Measurements from ENCODE around the gene GNAT3.

Gene GNAT3

DNA sequence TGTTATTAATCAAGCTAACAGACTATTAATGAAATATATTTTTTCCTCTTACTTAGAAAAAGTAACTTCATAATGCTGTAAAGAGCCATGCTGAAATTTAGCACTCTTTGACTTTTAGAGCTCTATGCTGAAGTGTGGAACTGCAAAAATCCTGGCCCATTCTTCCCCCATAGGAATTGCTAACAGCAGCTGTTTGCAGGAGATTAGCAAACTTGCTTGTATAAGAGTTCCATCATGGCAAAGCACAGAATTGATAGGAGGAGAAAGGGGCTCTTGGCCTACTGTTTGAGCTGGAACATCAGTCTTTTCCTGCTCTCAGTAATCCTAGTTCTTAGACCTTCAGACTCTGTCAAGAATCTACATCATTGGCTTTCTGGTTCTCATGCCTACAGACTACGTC lies 18.3 kb upstream of the GNAT3 start:
- no peaks in the 10 kb centered on the region for H3K4me1 ChIP-seq (ENCODE audit: insufficient read depth, low read length)
- no peaks in the 10 kb centered on the region for H3K9me3 ChIP-seq (ENCODE audit: insufficient read depth, low read depth, low read length)
- WGBS = 98% methylated on average over 1 of the region's 1 CpG
- no peak overlapping the region for H3K9ac ChIP-seq (ENCODE audit: low read depth, low read length)
- no peaks in the 10 kb centered on the region for H3K36me3 ChIP-seq (ENCODE audit: insufficient read depth, low read length)
- no peaks in the 10 kb centered on the region for H3K27me3 ChIP-seq (ENCODE audit: insufficient read depth, low read length)
- H3K4me3 ChIP-seq (ENCODE audit: low read length) = no peak overlapping the region
- H3K27ac ChIP-seq (ENCODE audit: low read depth, low read length) = no peak overlapping the region

DNA sequence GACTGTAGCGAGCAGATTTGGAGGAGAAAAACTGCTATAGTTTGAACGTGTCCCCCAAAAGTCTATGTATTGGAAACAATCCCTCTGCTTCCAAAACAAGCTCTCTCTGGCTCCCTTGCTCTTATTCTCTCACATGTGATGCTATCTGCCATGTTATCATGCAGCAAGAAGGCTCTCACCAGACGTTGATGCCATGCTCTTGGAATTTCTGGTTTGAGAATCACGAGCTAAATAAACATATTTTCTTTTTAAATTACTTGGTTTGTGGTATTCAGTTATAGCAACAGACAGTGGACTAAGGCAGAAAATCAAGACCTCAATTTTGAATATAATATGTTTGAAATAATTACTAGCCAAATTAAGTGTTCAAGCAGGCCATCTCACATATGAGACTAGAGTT lies 17.5 kb upstream of the GNAT3 start:
- no peaks in the 10 kb centered on the region for H3K27me3 ChIP-seq (ENCODE audit: insufficient read depth, low read length)
- 95% methylated on average over 4 of the region's 4 CpGs for WGBS
- H3K9me3 ChIP-seq (ENCODE audit: insufficient read depth, low read depth, low read length) = no peaks in the 10 kb centered on the region
- no peak overlapping the region for H3K27ac ChIP-seq (ENCODE audit: low read depth, low read length)
- H3K4me3 ChIP-seq (ENCODE audit: low read length) = no peak overlapping the region
- no peaks in the 10 kb centered on the region for H3K4me1 ChIP-seq (ENCODE audit: insufficient read depth, low read length)
- no peaks in the 10 kb centered on the region for H3K36me3 ChIP-seq (ENCODE audit: insufficient read depth, low read length)
- no peak overlapping the region for H3K9ac ChIP-seq (ENCODE audit: low read depth, low read length)

DNA sequence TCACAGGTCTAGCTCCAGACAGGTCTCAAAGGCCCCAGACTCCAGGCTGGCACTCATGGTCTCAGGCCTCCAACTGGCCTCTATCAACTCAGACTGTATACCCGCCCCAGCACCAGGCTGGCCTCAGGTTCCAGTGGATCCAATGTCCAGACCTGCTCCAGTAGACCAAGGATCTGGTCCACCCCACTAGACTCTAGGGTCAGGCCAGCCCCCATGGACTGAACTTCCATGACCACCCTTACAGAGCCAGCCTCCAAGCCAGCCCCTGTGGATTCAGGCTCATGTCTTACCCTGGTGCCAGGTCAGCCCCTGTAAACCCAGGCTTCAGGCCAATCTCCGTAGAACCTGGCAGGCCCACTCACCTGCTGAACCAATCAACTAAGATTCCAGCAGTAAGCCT lies 16.8 kb upstream of the GNAT3 start:
- Histone ChIP-seq H3K36me3 (ENCODE audit: insufficient read depth, low read length) (no peaks in the 10 kb centered on the region), H3K27ac (ENCODE audit: low read depth, low read length) (no peak overlapping the region), H3K9me3 (ENCODE audit: insufficient read depth, low read depth, low read length) (no peaks in the 10 kb centered on the region), H3K9ac (ENCODE audit: low read depth, low read length) (no peak overlapping the region), H3K27me3 (ENCODE audit: insufficient read depth, low read length) (no peaks in the 10 kb centered on the region), H3K4me1 (ENCODE audit: insufficient read depth, low read length) (no peaks in the 10 kb centered on the region), H3K4me3 (ENCODE audit: low read length) (no peak overlapping the region)
- WGBS = 88% methylated on average over 2 of the region's 2 CpGs

DNA sequence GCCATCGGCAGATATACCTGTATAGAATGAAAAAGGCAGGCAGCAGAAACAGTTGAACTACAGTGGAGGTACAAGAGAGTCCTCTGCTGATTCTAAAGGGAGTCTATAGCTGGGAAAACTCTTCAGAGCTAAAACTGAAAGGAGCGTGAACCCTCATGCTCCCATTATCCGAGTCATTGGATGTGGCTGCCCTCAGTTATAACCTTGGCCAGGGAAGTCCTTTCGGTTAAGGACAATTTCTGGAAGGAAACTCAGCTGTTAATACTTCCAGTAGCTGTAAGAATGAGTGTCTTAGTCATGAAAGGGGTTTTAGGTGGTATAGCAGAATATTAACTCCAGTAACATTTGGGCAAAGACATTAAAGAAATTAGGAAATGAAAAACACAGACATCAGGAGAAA lies 14.6 kb upstream of the GNAT3 start:
- Histone ChIP-seq H3K36me3 (ENCODE audit: insufficient read depth, low read length) (no peaks in the 10 kb centered on the region), H3K9me3 (ENCODE audit: insufficient read depth, low read depth, low read length) (no peaks in the 10 kb centered on the region), H3K9ac (ENCODE audit: low read depth, low read length) (no peak overlapping the region), H3K4me3 (ENCODE audit: low read length) (no peak overlapping the region), H3K4me1 (ENCODE audit: insufficient read depth, low read length) (no peaks in the 10 kb centered on the region), H3K27me3 (ENCODE audit: insufficient read depth, low read length) (no peaks in the 10 kb centered on the region), H3K27ac (ENCODE audit: low read depth, low read length) (no peak overlapping the region)
- WGBS = 92% methylated on average over 4 of the region's 4 CpGs

DNA sequence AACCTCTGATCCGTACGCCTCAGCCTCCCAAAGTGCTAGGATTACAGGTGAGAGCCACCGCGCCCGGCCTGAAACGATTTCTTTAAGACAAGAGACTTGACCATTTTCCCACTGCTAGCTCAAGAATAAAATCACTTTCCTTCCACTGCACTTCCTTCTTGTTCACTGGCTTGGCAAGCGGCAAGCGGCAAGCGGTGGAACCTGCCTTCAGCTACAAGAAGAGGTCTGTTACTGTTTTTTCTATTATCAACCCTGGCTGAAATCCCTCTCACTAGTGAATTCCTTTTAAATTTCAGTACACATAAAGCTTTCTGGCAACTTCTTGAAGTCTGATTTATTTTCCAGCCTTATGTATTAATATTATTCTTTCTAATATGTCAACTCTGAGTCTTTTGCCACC lies 12.8 kb upstream of the GNAT3 start:
- Histone ChIP-seq H3K27me3 (ENCODE audit: insufficient read depth, low read length) (no peaks in the 10 kb centered on the region), H3K4me3 (ENCODE audit: low read length) (no peak overlapping the region), H3K4me1 (ENCODE audit: insufficient read depth, low read length) (no peaks in the 10 kb centered on the region), H3K27ac (ENCODE audit: low read depth, low read length) (no peak overlapping the region), H3K9me3 (ENCODE audit: insufficient read depth, low read depth, low read length) (no peaks in the 10 kb centered on the region), H3K9ac (ENCODE audit: low read depth, low read length) (no peak overlapping the region), H3K36me3 (ENCODE audit: insufficient read depth, low read length) (no peaks in the 10 kb centered on the region)
- WGBS = 94% methylated on average over 9 of the region's 9 CpGs

DNA sequence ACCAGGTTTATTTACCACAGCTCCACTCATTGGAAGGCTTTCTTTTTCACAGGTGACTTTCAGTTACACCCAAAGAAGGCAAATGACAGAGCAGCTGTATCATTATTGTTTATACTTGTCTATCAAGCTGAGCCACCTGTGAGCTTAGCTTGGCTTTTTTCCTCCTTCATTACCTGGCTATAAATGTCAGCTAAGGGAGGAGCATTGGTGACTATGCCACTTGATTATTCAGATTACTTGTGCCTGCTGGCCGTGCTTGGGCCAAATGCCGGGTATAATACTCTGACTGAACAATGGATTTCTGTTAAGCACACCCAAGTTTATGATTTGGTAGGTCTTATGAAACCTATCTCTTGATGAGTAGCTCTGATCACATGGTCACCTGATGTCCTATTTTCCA lies 9.9 kb upstream of the GNAT3 start:
- no peak overlapping the region for H3K4me3 ChIP-seq (ENCODE audit: low read length)
- no peaks in the 10 kb centered on the region for H3K27me3 ChIP-seq (ENCODE audit: insufficient read depth, low read length)
- no peak overlapping the region for H3K27ac ChIP-seq (ENCODE audit: low read depth, low read length)
- H3K9me3 ChIP-seq (ENCODE audit: insufficient read depth, low read depth, low read length) = no peaks in the 10 kb centered on the region
- no peaks in the 10 kb centered on the region for H3K4me1 ChIP-seq (ENCODE audit: insufficient read depth, low read length)
- no peak overlapping the region for H3K9ac ChIP-seq (ENCODE audit: low read depth, low read length)
- WGBS = 92% methylated on average over 2 of the region's 2 CpGs
- H3K36me3 ChIP-seq (ENCODE audit: insufficient read depth, low read length) = no peaks in the 10 kb centered on the region

DNA sequence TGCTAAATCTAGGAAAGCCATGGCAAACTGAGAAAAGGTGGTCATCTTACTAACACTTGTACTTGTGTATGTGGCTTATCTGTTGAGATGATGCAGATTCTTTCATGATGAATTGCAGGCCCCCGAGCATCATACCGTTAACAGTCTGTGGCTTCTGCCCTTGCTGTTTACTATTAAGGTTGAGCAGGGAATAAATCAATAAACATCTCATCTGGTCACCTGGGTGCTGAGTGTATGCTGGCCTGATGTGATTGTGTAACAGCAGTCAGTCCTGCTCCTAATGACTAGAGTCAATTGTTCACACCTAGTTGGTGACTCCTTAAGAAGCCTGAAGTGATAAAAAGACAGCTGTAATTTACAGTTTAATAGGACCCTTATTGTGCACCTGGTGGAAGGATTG lies 8.3 kb upstream of the GNAT3 start:
- no peak overlapping the region for H3K4me3 ChIP-seq (ENCODE audit: low read length)
- WGBS = 86% methylated on average over 2 of the region's 2 CpGs
- H3K36me3 ChIP-seq (ENCODE audit: insufficient read depth, low read length) = no peaks in the 10 kb centered on the region

DNA sequence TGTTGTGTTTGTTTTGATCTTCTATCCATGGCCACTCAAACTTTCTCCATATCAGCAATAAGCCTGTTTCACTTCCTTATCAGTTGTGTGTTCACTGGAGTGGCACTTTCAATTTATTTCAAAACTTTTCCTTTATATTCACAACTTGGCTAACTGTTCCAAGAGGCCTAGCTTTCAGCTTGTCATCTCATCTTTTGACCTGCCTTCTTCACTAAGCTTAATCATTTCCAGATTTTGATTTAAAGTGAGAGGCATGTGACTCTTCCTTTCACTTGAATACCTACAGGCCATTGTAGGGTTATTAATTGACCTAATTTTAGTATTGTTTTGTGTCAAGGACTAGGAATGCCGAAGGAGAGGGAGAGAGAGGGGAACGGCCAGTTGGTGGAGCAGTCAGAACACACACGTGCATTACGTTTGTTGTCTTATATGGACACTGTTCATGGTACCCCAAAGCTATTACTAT lies 5.5 kb upstream of the GNAT3 start:
- H3K9me3 ChIP-seq (ENCODE audit: insufficient read depth, low read depth, low read length) = no peaks in the 10 kb centered on the region
- H3K36me3 ChIP-seq (ENCODE audit: insufficient read depth, low read length) = no peaks in the 10 kb centered on the region
- no peaks in the 10 kb centered on the region for H3K4me1 ChIP-seq (ENCODE audit: insufficient read depth, low read length)
- no peak overlapping the region for H3K9ac ChIP-seq (ENCODE audit: low read depth, low read length)
- WGBS = 92% methylated on average over 4 of the region's 4 CpGs
- H3K27ac ChIP-seq (ENCODE audit: low read depth, low read length) = no peak overlapping the region
- H3K4me3 ChIP-seq (ENCODE audit: low read length) = no peak overlapping the region
- no peaks in the 10 kb centered on the region for H3K27me3 ChIP-seq (ENCODE audit: insufficient read depth, low read length)

More for the DNA sequence above, 8.3 kb upstream of the GNAT3 start:
- Histone ChIP-seq H3K4me1 (ENCODE audit: insufficient read depth, low read length) (no peaks in the 10 kb centered on the region), H3K27ac (ENCODE audit: low read depth, low read length) (no peak overlapping the region), H3K9ac (ENCODE audit: low read depth, low read length) (no peak overlapping the region), H3K27me3 (ENCODE audit: insufficient read depth, low read length) (no peaks in the 10 kb centered on the region), H3K9me3 (ENCODE audit: insufficient read depth, low read depth, low read length) (no peaks in the 10 kb centered on the region)

DNA sequence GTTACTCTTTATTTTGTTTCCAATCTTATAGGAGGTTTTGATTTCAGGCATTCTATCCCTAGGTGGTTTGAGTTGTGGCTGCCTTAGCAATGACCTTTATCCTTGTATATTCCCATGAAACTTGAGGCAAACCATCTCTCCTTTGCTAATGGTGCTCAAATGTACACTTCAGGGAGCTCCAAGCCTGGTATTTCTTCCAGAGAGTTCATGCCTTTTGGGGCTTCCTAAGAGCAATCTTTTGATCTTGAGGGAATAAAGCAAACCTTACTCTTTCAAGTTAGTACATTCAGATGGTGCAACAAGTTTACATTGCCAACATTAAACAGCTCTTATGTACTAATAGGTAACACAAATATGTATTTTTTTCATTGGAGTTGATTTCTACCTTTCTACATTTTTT lies 3.4 kb upstream of the GNAT3 start:
- Histone ChIP-seq H3K9ac (ENCODE audit: low read depth, low read length) (no peak overlapping the region), H3K4me1 (ENCODE audit: insufficient read depth, low read length) (no peaks in the 10 kb centered on the region), H3K27me3 (ENCODE audit: insufficient read depth, low read length) (no peaks in the 10 kb centered on the region), H3K9me3 (ENCODE audit: insufficient read depth, low read depth, low read length) (no peaks in the 10 kb centered on the region), H3K36me3 (ENCODE audit: insufficient read depth, low read length) (no peaks in the 10 kb centered on the region), H3K4me3 (ENCODE audit: low read length) (no peak overlapping the region), H3K27ac (ENCODE audit: low read depth, low read length) (no peak overlapping the region)

DNA sequence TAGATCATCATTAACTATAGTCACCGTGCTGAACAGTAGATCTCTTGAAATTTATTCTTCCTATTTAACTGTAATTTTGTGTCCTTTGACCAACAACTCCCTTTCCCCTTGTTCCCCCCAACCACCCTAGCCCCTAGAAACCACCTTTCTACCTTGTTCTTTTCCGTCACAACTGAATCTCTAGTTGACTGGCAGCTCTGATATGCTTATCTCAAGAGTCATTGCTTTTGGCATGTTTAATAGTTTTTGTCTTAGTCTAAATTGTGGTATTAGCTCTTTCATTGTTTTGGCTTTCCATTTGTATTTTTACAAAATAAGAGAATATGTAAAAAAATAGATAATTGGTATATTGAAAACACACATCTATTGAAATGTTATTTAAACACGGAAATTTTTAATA lies 1.8 kb downstream of the GNAT3 start:
- no peaks in the 10 kb centered on the region for H3K4me1 ChIP-seq (ENCODE audit: insufficient read depth, low read length)
- H3K27ac ChIP-seq (ENCODE audit: low read depth, low read length) = no peak overlapping the region
- H3K27me3 ChIP-seq (ENCODE audit: insufficient read depth, low read length) = no peaks in the 10 kb centered on the region
- 96% methylated on average over 2 of the region's 3 CpGs for WGBS
- H3K9ac ChIP-seq (ENCODE audit: low read depth, low read length) = no peak overlapping the region
- H3K4me3 ChIP-seq (ENCODE audit: low read length) = no peak overlapping the region
- no peaks in the 10 kb centered on the region for H3K9me3 ChIP-seq (ENCODE audit: insufficient read depth, low read depth, low read length)
- no peaks in the 10 kb centered on the region for H3K36me3 ChIP-seq (ENCODE audit: insufficient read depth, low read length)

DNA sequence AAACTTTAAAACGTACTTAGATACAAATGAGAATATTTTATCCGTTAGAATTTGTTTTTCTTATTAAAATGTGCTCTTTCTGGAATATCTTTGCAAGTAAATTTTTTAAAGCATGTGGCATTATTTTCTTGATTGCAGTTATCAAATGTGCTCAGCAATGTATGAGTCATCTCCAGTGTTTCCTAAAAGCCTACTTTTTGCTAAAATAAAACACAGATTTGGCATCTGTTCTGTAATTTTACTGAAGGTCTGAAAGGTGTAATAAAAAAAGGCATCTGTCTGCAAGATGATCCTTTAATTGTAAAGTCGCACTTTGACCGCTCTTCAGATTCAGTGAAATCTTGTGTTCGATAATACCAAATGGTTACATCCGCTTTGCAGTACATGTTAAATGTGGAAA lies 3.4 kb downstream of the GNAT3 start:
- 96% methylated on average over 6 of the region's 6 CpGs for WGBS
- no peak overlapping the region for H3K9ac ChIP-seq (ENCODE audit: low read depth, low read length)
- no peaks in the 10 kb centered on the region for H3K36me3 ChIP-seq (ENCODE audit: insufficient read depth, low read length)
- no peaks in the 10 kb centered on the region for H3K4me1 ChIP-seq (ENCODE audit: insufficient read depth, low read length)
- no peaks in the 10 kb centered on the region for H3K27me3 ChIP-seq (ENCODE audit: insufficient read depth, low read length)
- no peak overlapping the region for H3K4me3 ChIP-seq (ENCODE audit: low read length)
- H3K27ac ChIP-seq (ENCODE audit: low read depth, low read length) = no peak overlapping the region
- H3K9me3 ChIP-seq (ENCODE audit: insufficient read depth, low read depth, low read length) = no peaks in the 10 kb centered on the region

DNA sequence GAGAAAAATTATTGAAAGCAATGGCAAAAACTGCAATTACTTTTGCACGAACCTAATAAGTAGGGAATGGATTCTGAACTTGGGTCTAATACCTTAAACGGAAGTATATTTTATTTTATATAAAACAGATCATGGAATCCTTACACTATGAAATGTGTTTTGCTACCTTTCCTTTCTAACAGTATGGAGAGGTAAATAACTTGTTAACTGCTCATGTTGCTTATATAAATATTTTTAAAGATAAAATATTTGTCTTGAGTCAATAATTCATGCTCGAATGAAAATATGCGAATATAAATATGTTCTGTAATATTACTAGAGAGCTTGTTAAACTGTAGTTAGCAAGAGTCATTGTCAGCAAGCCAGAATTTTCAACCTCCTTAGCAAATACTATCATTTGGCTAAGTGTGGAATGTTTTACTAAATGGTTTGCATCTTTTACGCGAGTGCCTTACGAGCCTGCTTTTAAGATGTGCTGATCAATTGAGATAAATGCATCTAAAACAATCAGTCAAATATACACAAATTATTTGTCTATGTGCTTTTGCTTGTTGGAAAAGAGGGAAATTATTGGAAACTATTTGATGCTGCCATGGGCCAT lies 5.9 kb downstream of the GNAT3 start:
- WGBS = no CpG with 5 or more reads among the region's 7 CpGs
- no peak overlapping the region for H3K9ac ChIP-seq (ENCODE audit: low read depth, low read length)
- no peaks in the 10 kb centered on the region for H3K4me1 ChIP-seq (ENCODE audit: insufficient read depth, low read length)
- H3K9me3 ChIP-seq (ENCODE audit: insufficient read depth, low read depth, low read length) = no peaks in the 10 kb centered on the region
- no peaks in the 10 kb centered on the region for H3K27me3 ChIP-seq (ENCODE audit: insufficient read depth, low read length)
- no peak overlapping the region for H3K4me3 ChIP-seq (ENCODE audit: low read length)
- no peak overlapping the region for H3K27ac ChIP-seq (ENCODE audit: low read depth, low read length)
- no peaks in the 10 kb centered on the region for H3K36me3 ChIP-seq (ENCODE audit: insufficient read depth, low read length)
